Kasumi-1 (cell line): ENCODE measurements around the gene MAP1LC3C.

ENCODE experiments used
- DNase-seq, 2 experiments: peaks; one replicate each; lab custom pipeline; 2025; lab: John Stamatoyannopoulos, UW

The MAP1LC3C gene

DNA sequence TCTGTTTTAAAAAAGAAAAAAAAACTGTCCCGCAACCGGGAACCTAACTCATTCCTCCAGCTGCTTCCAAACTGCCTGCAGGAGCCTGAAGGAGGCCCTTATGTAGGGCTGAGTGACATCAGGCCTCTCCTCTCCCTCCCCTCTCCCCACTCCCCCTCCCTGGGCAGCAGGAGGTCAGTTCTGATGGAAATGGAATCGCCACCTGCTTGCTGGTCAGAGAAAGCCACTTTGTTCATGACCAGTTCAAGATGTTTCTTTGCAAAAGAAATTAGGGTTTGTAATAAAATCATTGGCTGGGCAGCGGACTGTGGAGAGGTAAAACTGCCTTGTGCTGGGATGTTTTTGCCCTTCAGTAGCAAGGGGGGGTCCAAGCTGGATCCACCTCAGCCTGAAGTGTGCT, at the start of gene MAP1LC3C:
Gene MAP1LC3C (minus strand): TSS at position 73 of the 400 bp plus-strand sequence. CDS start 90 bp downstream, outside the sequence.
- DNase-seq: no peak

DNA sequence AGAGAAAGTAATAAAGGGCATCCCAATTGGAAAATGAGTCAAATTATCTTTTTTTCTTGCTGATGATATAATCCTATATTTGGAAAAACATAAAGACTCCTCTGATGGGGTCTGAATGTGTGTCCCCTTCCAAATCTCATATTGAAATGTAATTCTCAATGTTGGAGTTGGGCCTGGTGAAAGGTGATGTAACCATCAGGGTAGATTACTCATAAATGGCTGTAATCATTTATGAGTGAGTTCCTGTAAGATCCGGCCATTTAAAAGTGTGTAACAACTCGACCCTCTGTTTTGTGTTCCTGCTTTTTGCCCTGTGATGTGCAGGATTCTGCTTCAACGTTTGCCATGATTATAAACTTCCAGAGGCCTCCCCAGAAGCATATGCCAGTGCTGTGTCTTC, 44.3 kb upstream of the MAP1LC3C start:
- no peak for DNase-seq

DNA sequence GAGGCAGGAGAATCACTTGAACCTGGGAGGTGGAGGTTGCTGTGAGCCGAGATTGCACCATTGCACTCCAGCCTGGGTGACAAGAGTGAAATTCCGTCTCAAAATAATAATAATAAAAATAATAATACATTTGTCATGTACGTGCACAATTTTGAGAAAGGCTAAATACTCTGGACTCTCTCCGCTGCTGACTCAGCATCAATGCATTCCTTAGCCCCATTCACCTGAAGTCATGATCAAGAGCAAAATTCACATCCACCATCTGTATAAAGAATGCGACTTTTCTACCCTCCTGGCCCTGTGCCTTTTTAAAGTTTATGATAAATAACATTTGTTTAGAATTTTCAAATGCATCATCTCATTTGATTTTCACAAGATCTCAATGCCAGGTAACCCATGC, 35.5 kb upstream of the MAP1LC3C start:
- no peak for DNase-seq

DNA sequence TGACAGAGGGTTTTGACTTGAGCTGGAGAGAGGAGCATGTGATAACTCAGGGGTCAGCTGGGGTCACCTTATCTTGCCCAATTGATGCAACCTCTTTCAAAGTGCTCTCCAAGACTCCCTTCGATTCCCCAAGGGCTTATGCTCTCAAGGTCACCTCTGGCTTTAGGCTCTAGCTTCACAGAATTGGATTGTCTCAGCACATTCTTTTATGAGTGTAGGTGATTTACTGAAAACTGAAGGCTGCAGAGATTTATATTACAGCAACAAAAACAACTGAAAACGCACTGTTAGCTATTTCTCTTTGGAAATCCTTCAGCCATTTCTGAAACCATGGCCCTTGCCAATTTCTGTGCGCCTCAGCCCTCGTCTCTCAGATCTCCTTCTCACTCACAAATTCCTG, 34.5 kb upstream of the MAP1LC3C start:
- DNase-seq: no peak

DNA sequence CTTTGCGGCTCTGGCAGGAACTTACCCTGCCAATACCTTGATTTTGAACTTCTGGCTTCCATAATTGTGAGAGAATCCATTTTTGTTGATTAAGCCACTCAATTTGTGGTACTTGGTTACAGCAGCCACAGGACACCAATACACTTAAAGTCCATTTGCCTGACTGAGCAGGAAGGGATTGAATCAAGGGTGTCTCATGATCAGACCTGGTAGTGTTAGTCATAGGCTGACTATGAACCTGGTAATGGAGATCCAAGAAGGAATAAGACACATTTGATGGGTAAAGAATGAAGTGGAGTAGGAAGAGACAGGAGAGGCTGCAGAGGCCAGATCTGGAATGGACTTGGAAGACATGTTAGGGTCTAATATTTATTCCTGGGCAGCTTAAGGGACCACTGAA, 31.2 kb upstream of the MAP1LC3C start:
- DNase-seq: no peak

DNA sequence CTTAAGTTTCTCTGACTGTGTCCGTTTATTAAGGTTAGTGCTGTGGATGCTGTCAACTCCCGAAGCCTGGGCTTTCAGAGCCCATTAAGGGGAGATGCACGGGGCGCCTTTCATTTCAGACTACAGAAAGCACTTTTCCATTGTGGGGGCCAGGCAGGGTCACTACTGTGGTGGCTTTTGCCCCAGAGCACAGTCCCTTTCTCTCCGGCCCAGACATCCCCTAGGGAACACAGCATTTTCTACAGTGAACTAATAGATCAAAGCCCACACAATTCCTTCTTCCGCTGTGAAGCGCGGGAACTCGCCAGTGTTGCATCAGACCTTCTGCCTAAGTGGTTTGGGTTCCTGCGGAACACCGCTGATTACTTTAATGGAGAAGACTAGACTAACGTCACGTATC, 26.8 kb upstream of the MAP1LC3C start:
- DNase-seq: no peak

DNA sequence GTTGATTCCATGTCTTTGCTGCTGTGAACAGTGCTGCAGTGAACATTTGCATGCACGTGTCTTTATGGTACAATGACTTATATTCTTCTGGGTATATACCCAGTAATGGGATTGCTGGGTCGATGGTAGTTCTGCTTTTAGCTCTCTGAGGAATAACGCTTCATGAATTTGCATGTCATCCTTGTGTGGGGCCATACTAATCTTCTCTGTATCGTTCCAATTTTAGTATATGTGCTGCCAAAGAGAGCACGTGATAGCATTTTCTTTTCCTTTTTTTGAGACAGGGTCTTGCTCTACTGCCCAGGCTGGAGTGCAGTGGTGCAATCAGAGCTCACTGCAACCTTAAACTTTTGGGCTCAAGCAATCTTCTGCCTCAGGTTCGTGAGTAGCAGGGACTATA, 24.9 kb upstream of the MAP1LC3C start:
- no peak for DNase-seq

DNA sequence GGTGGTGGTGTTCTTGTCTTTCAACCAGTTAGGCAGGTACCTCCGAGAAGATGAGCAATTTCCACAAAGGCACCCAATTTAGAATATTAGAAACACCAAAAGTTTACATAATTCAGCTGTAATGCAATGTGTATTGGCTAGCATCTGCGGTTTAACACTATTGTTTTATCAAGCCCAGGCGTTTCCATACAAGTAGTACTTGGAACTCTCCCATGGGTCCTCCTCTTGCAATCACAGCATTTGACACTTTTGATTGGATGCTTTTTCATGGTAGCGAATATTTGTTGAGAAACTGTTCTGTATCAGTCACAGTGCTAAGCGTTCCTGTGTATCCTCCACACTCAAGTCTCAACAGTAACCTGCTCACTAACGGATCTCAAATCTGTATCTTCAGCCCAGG, 20.1 kb upstream of the MAP1LC3C start:
- no peak for DNase-seq

DNA sequence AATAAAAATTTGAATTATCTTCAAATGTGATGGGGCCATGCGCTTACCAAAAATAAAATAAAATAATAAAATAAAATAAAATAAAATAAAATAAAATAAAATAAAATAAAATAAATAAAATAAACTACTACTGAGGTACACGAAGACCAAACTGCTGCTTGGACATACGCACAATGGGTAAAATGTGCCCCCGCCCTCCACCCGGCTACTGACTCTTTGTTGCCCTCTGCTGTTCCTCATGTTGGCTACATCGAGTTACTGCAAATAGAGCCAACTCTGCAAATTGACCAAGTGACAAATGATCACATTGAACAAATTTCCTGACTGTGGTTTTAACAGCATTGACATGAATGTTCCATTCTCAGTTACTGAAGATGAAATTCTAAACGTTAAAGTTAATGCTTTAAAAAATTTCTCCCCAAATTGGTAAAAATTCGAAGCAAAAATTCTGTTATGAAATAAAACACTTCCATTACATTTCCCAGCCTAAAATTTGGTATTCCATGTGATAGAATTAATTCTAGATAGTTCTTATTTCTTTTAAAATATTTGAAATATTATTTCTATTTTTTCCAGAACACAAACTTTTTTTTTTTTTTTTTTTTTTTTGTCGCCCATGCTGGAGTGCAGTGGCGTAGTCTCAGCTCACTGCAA, 18.8 kb upstream of the MAP1LC3C start:
- peak; percentile 54 to 63 for DNase-seq

DNA sequence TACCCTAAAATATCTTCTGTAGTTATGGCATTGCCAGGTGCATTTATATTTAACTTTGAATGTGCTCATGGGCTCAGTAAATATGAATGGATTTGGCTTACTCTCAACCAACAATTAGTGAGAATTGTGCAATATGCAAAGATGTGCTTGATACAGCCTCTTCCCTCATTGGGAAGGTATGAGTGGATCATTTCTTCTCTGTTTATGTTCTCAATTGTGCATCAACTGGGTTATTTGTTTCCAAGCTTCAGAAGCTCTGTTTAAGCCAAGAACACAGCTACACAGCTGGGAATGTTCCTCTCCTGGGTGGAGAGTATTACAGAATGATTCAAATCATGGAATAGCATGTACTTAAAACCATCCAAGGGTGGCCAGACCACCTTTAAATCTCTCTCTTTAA, 17.6 kb upstream of the MAP1LC3C start:
- DNase-seq: no peak

DNA sequence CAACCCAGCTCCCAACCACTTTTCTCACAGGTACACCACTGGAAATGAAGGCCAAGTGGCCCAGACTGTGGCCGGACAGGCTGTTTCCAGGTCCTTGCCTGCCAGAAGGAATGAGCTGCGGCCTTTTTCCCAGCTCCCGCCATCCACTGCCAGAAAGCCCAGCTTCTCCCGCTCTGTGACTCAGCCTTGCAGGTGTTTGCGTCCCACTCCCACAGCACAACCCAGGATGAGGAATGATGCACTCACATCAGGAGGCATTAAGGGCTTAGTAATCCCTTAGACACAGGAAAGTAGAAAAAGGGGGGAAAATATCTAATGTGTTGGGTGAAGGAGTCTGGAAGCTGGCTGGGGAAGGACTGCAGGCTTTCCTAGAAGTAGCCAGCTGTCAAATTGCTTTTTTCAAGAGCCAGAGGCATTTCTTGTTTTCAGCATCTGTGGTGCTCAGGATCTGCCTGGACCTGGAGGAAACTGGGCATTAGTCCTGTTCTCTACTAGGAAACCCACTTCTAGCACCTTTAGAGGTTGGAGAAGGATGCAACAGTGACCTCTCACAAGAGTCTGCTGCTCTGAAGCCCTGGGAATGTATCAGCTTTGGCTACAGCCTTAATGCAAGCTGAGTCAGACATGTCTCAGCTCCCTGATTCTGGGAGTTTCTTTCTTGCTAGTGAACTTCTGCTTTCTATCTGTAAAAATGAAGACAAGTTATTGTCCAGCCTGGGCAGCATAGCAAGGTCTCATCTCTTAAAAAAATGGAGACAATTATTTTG, 13.2 kb upstream of the MAP1LC3C start:
- no peak for DNase-seq

DNA sequence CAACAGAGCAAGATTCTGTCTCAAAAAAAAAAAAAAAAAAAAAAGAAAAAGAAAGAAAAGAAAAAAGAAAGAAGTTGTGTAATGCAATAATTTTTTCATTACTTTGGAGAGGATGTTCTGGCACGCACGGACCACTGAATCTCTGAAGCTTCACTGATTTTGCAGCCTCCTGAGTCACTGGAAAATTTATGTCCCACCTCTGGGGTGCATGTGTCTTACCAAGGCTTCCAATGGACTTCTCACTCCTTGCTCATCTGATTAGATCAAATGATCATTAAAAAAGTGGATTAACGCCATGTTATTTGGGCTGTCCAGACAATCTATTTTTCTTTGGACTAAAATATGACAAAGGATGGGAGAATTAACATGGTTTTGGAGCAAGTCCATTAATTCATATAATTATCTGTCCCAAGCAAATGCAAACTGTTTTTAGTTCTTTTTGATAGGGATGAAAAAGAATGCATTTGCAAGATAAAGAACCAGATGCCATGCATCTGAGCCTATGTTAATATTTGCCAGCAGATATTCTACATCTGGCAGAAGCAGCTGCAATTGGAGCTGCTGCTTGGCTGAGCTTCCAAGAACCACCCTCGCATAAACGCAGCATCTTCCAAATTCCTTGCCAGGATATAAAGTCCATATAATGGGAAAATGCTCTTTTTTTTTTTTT, 10.1 kb upstream of the MAP1LC3C start:
- no peak for DNase-seq

DNA sequence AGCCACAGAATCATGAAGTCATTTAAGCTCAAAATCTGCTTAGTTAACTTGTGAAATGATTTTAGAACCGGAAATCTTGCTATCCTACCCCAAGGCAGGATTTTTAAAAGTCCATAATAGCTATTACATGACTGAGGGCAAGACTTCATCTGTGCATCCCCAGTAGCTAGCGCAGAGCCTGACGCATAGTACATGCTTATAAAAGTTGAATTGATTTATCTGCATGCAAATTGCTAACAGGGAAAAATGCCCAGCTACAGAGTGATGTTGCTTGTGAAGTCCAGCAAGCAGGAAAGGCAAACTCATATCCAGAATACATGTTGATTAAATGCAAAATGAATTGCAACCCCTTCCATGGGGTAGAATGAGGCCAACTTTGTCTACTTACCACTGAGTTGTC, 8.1 kb upstream of the MAP1LC3C start:
- no peak for DNase-seq

DNA sequence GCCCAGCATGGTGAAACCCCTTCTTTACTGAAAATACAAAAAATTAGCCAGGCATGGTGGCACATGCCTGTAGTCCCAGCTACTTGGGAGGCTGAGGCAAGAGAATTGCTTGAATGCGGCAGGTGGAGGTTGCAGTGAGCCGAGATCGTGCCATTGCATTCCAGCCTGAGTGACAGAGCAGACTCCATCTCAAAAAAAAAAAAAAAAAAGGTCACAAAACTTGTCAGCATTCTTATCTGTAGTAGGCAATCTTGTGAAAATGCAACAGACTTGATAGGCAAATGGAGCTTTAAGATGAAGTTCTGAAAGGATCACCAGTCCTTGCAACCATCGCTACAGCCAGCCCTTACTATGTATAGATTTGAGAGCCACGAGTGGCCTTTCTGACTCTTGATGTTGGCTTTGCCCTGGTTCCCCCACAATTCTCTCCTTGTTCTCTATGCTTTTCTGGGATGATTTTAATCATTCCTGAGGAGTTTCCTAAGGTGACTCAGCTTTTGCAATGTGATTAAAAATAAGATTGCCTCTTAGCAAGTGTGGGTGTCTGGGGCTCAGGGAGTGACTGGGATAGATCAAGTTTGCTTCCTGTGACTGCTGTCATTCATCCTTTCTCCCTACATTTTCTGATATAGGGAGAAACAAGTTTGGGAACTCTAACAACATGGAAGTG, 7.1 kb upstream of the MAP1LC3C start:
- DNase-seq: no peak

DNA sequence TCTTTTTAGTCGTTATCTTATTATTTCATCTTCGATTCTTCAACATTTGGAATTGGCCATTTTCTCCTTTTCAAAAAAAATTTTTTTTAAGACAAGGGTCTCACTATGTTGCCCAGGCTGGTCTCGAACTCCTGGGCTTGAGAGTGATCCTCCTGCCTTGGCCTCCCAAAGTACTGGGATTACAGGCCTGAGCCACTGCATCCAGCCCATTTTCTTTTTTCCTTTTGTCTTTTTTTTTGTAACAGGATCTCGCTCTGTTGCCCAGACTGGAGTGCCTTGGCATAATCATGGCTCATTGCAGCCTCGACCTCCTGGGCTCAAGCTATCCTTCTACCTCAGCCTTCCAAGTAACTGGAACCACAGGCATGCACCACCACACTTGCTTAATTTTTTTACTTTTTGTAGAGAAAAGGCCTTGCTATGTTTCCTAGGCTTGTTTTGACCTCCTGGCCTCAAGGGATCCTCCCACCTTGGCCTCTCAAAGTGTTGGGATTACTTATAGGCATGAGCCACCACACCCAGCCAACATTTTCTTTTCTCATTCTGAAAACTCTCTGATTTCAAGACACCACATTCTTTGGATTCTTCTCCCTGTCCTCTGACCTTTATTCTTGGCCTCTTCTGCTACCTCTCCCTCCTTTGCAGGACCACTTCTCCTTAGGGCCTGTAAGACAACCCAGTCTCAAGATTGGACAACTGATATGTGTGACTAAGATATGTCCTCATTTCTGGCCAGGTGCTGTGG, 6.0 kb upstream of the MAP1LC3C start:
- DNase-seq: no peak

DNA sequence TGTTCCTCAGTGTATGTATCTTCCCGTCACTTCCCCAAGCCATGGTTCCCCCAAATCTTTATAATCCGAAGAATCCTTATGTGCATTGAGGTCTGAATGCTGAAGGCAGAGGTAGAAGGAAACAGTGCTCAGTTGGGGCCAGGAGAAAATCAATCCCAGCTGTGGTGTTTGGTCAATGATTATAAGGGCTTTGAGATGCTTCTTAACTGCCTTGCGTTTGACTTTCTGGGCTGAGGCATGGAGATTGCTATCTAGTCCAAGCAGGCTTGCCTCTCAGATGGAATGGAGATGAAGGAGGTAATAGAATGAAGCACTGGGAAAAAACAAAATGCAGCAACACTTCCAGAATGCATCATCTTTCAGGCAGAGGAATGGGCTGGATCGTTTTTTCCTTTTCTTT, 3.6 kb upstream of the MAP1LC3C start:
- DNase-seq: no peak

DNA sequence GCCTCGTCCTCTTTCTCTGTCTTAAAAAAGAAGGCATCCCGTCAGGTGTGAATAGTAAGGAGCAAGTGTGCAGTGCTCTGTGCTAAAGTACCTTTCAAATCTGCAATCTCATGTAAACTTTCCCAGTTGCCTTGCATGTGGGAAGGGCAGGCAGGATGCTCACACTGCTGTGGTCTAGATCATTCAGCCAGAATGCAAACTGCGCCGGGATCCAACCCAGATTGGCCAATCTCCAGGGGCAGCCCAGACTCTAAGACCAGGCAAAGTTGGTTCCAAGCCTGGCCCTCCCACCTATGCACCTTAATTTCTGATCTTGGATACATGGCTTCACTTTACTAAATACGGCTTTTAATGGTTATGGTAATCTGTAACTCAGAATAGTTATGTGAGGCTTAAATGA, 3.2 kb upstream of the MAP1LC3C start:
- no peak for DNase-seq

DNA sequence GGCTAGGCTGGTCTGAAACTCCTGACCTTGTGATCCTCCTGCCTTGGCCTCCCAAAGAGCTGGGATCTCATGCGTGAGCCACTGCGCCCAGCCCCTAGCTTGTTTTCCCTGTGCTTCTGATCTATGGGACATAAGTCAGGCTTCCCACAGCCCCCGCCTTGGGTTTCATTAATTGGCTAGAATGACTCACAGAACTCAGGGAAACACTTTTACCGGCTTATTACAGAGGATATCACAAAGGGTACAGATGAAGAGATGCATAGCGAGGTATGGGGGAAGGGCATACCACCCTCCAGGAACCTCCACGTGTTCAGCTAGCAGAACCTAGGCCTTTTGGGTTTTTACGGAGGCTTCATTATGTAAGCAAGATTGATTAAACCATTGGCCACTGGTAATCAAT, 1.5 kb upstream of the MAP1LC3C start:
- DNase-seq: no peak

DNA sequence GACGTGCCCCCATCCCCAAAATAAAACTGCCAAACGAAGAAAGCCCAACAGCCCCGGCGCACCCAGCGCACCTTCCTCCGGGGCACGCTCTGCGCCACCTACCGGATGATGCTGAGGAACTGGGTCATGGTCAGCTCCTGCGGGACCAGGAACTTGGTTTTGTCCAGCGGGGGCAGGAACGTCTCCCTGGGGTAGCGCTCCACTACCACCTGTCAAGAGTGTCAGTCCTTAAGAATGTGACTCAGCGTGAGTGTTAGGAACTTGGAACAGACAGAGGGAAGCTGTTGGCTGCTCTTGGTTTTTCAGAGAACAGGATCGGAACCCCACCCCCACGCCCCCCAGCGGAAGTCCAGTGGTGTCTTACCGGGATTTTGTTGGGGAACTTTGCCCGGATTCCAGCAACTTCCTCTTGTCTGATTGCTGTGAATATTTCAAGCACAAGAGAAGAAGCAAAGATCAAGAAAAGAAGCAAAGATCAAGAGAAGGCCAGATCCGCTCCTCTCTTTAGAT, 431 bp downstream of the MAP1LC3C start:
- peak; percentile 37 to 61 for DNase-seq

DNA sequence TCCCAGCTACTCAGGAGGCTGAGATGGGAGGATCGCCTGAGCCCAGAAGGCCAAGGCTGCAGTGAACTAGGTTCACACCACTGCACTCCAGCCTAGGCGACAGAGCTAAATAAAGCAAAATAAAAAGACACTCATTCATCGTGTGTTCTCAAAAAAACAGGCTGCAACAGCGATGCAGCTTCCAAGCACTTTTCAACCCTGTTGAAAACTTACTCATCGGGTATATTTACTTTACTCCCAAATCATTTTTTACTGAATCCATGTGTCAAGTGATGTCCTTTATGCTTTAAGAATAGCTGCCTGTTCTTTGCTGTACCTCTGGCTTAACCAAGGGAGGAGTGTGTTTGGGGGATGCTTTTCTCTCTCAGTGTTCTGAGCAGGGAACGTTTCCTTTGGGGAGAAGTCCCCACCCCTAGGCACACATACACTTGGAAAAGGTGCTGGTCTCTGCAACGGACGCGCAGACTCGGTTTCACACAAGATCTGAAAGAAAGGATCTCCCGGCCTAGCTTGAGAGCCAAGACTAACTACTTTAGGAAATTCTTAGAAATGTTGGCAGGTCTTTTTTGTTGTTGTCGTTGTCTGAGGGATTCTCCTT, 1.4 kb downstream of the MAP1LC3C start:
- DNase-seq: no peak

DNA sequence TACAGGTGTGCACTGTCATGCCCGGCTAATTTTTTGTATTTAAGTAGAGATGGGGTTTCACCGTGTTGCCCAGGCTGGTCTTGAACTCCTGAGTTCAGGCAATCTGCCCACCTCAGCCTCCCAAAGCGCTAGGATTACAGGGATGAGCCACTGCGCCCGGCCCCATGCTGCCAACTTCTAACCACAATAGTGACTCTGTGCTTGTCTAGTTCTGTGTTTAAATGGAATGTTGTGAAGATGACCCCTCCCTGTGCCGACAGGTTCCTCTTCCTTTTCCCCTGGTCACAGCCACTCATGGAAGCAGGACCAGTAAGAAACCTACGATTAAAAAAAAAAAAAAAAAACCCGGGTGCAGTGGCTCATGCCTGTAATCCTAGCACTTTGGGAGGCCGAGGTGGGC, 4.7 kb downstream of the MAP1LC3C start:
- DNase-seq: no peak
